ENCODE results near the gene CREB5. TPM values are rescaled to one million over a fixed set of nuclear protein-coding genes. Genes with fewer than 3 reads are reported as not detected.

Gene CREB5
- total RNA-seq, 2 experiments from 2014 or later = 0.19 to 0.22 TPM

- Histone ChIP-seq H3K27me3 (ENCODE audit: control insufficient read depth in 1 of 2, insufficient read depth in 2 of 2, low read length in 2 of 2) (peaks cover 0 to 2% of the 10 kb centered on the region in 2 experiments), H3K27ac (ENCODE audit: low read depth in 1 of 2, low read length in 2 of 2) (no peak overlapping the region), H3K4me3 (ENCODE audit: low read length) (no peak overlapping the region), H3K9me3 (ENCODE audit: control insufficient read depth in 1 of 2, insufficient read depth in 1 of 2, low read length in 2 of 2) (no peaks in the 10 kb centered on the region), H3K36me3 (ENCODE audit: insufficient read depth, low read length) (no peaks in the 10 kb centered on the region), H3K4me1 (ENCODE audit: insufficient read depth, low read length) (no peaks in the 10 kb centered on the region)
- Mint-ChIP-seq H3K4me1 (ENCODE audit: low read depth) (no peaks in the 10 kb centered on the region), H3K36me3 (ENCODE audit: low read depth) (no peaks in the 10 kb centered on the region), H3K4me3 (no peak overlapping the region), H3K9me3 (no peaks in the 10 kb centered on the region), H3K27ac (no peak overlapping the region), H3K27me3 (peaks cover 24% of the 10 kb centered on the region)
- intact Hi-C loops (cut with DNase I, micrococcal nuclease) = no loop called here
- ATAC-seq (ENCODE audit: poor library complexity) (no peak), DNase-seq (no peak)
- CTCF ChIA-PET = no interaction called here
- POLR2A ChIA-PET = no interaction called here
- no peak for TF ChIP-seq CTCF (IDR thresholded peaks at IDR 0.05)
Measured at GRCh38 chr7:28865601-28866144, 453.4 kb downstream of the CREB5 start.

- no peaks in the 10 kb centered on the region for H3K9me3 Mint-ChIP-seq
- ATAC-seq (ENCODE audit: poor library complexity) (no peak), DNase-seq (no peak)
- Histone ChIP-seq H3K4me1 (ENCODE audit: insufficient read depth, low read length) (no peaks in the 10 kb centered on the region), H3K27ac (ENCODE audit: low read depth in 1 of 2, low read length in 2 of 2) (no peak overlapping the region), H3K4me3 (ENCODE audit: low read length) (no peak overlapping the region), H3K36me3 (ENCODE audit: insufficient read depth, low read length) (no peaks in the 10 kb centered on the region), H3K27me3 (ENCODE audit: control insufficient read depth in 1 of 2, insufficient read depth in 2 of 2, low read length in 2 of 2) (peaks cover 0 to 2% of the 10 kb centered on the region in 2 experiments), H3K9me3 (ENCODE audit: control insufficient read depth in 1 of 2, insufficient read depth in 1 of 2, low read length in 2 of 2) (no peaks in the 10 kb centered on the region)
- intact Hi-C loops (cut with DNase I, micrococcal nuclease) = no loop called here
- no peak for TF ChIP-seq CTCF (IDR thresholded peaks at IDR 0.05)
- ChIA-PET POLR2A (no interaction called here), CTCF (no interaction called here)
- H3K4me3 Mint-ChIP-seq = no peak overlapping the region
- H3K4me1 Mint-ChIP-seq (ENCODE audit: low read depth) = no peaks in the 10 kb centered on the region
- H3K36me3 Mint-ChIP-seq (ENCODE audit: low read depth) = no peaks in the 10 kb centered on the region
- peaks cover 23% of the 10 kb centered on the region for H3K27me3 Mint-ChIP-seq
- H3K27ac Mint-ChIP-seq = no peak overlapping the region
Measured at GRCh38 chr7:28868712-28869111, 456.4 kb downstream of the CREB5 start.

GRCh38 chr7:28871077-28871476, 458.8 kb downstream of the CREB5 start:
- no peak for ATAC-seq (ENCODE audit: poor library complexity)
- Mint-ChIP-seq H3K27me3 (peaks cover 19% of the 10 kb centered on the region), H3K4me1 (ENCODE audit: low read depth) (no peaks in the 10 kb centered on the region), H3K9me3 (no peaks in the 10 kb centered on the region), H3K4me3 (no peak overlapping the region), H3K27ac (no peak overlapping the region), H3K36me3 (ENCODE audit: low read depth) (no peaks in the 10 kb centered on the region)
- no peak for TF ChIP-seq CTCF (IDR thresholded peaks at IDR 0.05)
- H3K4me3 ChIP-seq (ENCODE audit: low read length) = no peak overlapping the region
- ChIA-PET CTCF (no interaction called here), POLR2A (no interaction called here)
- H3K27me3 ChIP-seq (ENCODE audit: control insufficient read depth in 1 of 2, insufficient read depth in 2 of 2, low read length in 2 of 2) = peaks cover 0 to 2% of the 10 kb centered on the region in 2 experiments
- peaks cover 0 to under 1% of the 10 kb centered on the region in 2 experiments for H3K9me3 ChIP-seq (ENCODE audit: control insufficient read depth in 1 of 2, insufficient read depth in 1 of 2, low read length in 2 of 2)
- intact Hi-C loops (cut with DNase I, micrococcal nuclease) = no loop called here
- no peaks in the 10 kb centered on the region for H3K4me1 ChIP-seq (ENCODE audit: insufficient read depth, low read length)
- H3K36me3 ChIP-seq (ENCODE audit: insufficient read depth, low read length) = no peaks in the 10 kb centered on the region
- no peak overlapping the region for H3K27ac ChIP-seq (ENCODE audit: low read depth in 1 of 2, low read length in 2 of 2)
- no peak for DNase-seq
